ENCODE results near the gene SLC10A6.

SLC10A6 gene

GRCh38 chr4:86894455-86894854, 45.3 kb upstream of the SLC10A6 start:
- H3K27ac ChIP-seq = no peak overlapping the region
- no peak overlapping the region for H2AFZ ChIP-seq (ENCODE audit: low read depth)
- TF ChIP-seq CTCF (conservative IDR thresholded peaks at IDR 0.05; ENCODE audit: low read depth, low read length) = no peak

GRCh38 chr4:86893136-86893535, 44.0 kb upstream of the SLC10A6 start:
- H3K27me3 ChIP-seq (ENCODE audit: insufficient read depth, low read depth) = no peaks in the 10 kb centered on the region
- no peak overlapping the region for H3K9ac ChIP-seq
- peaks cover 8% of the 10 kb centered on the region for H3K4me1 ChIP-seq (ENCODE audit: low read depth, poor library complexity, severe bottlenecking)
- no peak for TF ChIP-seq CTCF (conservative IDR thresholded peaks at IDR 0.05; ENCODE audit: low read depth, low read length)
- H3K4me3 ChIP-seq (IDR thresholded peaks at IDR 0.05; ENCODE audit: insufficient read depth, low read depth, low read length) = no peak overlapping the region
- no peaks in the 10 kb centered on the region for H3K79me2 ChIP-seq (ENCODE audit: insufficient read depth, low read depth)
- H4K20me1 ChIP-seq (ENCODE audit: insufficient read depth) = no peaks in the 10 kb centered on the region
- H2AFZ ChIP-seq (ENCODE audit: low read depth) = no peak overlapping the region; the same call in 1 of the 2 replicates
- H3K4me2 ChIP-seq = no peak overlapping the region
- no peak overlapping the region for H3K27ac ChIP-seq
- H3K36me3 ChIP-seq (ENCODE audit: insufficient read depth) = no peaks in the 10 kb centered on the region

More at GRCh38 chr4:86894455-86894854, 45.3 kb upstream of the SLC10A6 start:
- no peaks in the 10 kb centered on the region for H3K79me2 ChIP-seq (ENCODE audit: insufficient read depth, low read depth)
- no peaks in the 10 kb centered on the region for H4K20me1 ChIP-seq (ENCODE audit: insufficient read depth)
- no peaks in the 10 kb centered on the region for H3K36me3 ChIP-seq (ENCODE audit: insufficient read depth)
- H3K4me3 ChIP-seq (IDR thresholded peaks at IDR 0.05; ENCODE audit: insufficient read depth, low read depth, low read length) = no peak overlapping the region
- H3K4me2 ChIP-seq = no peak overlapping the region
- no peak overlapping the region for H3K9ac ChIP-seq
- H3K4me1 ChIP-seq (ENCODE audit: low read depth, poor library complexity, severe bottlenecking) = peaks cover 8% of the 10 kb centered on the region
- H3K27me3 ChIP-seq (ENCODE audit: insufficient read depth, low read depth) = no peaks in the 10 kb centered on the region

GRCh38 chr4:86892636-86892960, 43.4 kb upstream of the SLC10A6 start:
- Histone ChIP-seq H3K36me3 (ENCODE audit: insufficient read depth) (no peaks in the 10 kb centered on the region), H2AFZ (ENCODE audit: low read depth) (peak overlapping the region; percentile 90), H3K9ac (peak overlapping the region; percentile 89), H3K27ac (peak overlapping the region; percentile 56), H4K20me1 (ENCODE audit: insufficient read depth) (no peaks in the 10 kb centered on the region), H3K4me1 (ENCODE audit: low read depth, poor library complexity, severe bottlenecking) (peaks cover 8% of the 10 kb centered on the region), H3K4me3 (IDR thresholded peaks at IDR 0.05; ENCODE audit: insufficient read depth, low read depth, low read length) (peak overlapping the region; percentile 9), H3K79me2 (ENCODE audit: insufficient read depth, low read depth) (no peaks in the 10 kb centered on the region), H3K4me2 (peak overlapping the region; percentile 77), H3K27me3 (ENCODE audit: insufficient read depth, low read depth) (no peaks in the 10 kb centered on the region)
- TF ChIP-seq CTCF (conservative IDR thresholded peaks at IDR 0.05; ENCODE audit: low read depth, low read length) = no peak

GRCh38 chr4:86891762-86892635, 42.8 kb upstream of the SLC10A6 start, which contains the start of gene C4orf36:
Gene C4orf36, minus strand, starts transcription at chr4:86892422. Its CDS starts 902 bp downstream, at chr4:86891520.
- no peak for TF ChIP-seq CTCF (conservative IDR thresholded peaks at IDR 0.05; ENCODE audit: low read depth, low read length)
- Histone ChIP-seq H3K27ac (peak within 1 kb of the TSS; percentile 56), H3K36me3 (ENCODE audit: insufficient read depth) (no peaks in the 10 kb centered on the region), H3K79me2 (ENCODE audit: insufficient read depth, low read depth) (no peaks in the 10 kb centered on the region), H3K4me3 (IDR thresholded peaks at IDR 0.05; ENCODE audit: insufficient read depth, low read depth, low read length) (peak within 1 kb of the TSS; percentile 78), H3K4me2 (peak within 1 kb of the TSS; percentile 77), H3K9ac (peak within 1 kb of the TSS; percentile 89), H2AFZ (ENCODE audit: low read depth) (peak within 1 kb of the TSS; percentile 90), H3K4me1 (ENCODE audit: low read depth, poor library complexity, severe bottlenecking) (peaks cover 8% of the 10 kb centered on the region), H3K27me3 (ENCODE audit: insufficient read depth, low read depth) (no peaks in the 10 kb centered on the region), H4K20me1 (ENCODE audit: insufficient read depth) (no peaks in the 10 kb centered on the region)

Data from KMS-11 (cell line).